Measurements from ENCODE around the gene AUTS2. TPM values are rescaled to one million over a fixed set of nuclear protein-coding genes. Genes with fewer than 3 reads are reported as not detected.

The AUTS2 gene
- total and polyA plus RNA-seq, 2 of the 8 experiments (the other 6 are each of a cell fraction or from before 2014, with no cell fraction given), result 25.9 to 101 TPM

GRCh38 chr7:70778585-70778984 lies 1180.3 kb downstream of the AUTS2 start:
- CTCF ChIA-PET (ENCODE audit: partially characterized antibody), result interaction anchor here (0.7 to 2.0 kb wide), 5 partner anchors 10 to 162 kb away, joined by 3 to 6 read pairs (median 4); no protein-coding TSS in a partner anchor
- WGBS, 2 experiments (ENCODE audit: extremely low coverage in 1 of 2, insufficient coverage in 1 of 2, insufficient read length in 1 of 2, insufficient replicate concordance in 2 of 2, low coverage in 1 of 2, low lambda C conversion rate in 2 of 2, missing lambda C conversion rate in 1 of 2), result 83% methylated on average over 3 of the region's 3 CpGs; no CpG with 5 or more reads in 1 of the 2 experiments
- no peak overlapping the region for H3K9ac ChIP-seq (replicated peaks in 1 of 4; ENCODE audit: extremely low read depth in 1 of 4, low read depth in 3 of 4, low read length in 3 of 4)
- TF ChIP-seq E2F6 (IDR thresholded peaks at IDR 0.05) (no peak), EZH2 (IDR thresholded peaks at IDR 0.05; ENCODE audit: low read depth, low read length, severe bottlenecking) (no peak)

More at GRCh38 chr7:70778585-70778984, 1180.3 kb downstream of the AUTS2 start:
- Histone ChIP-seq H3K4me3 (ENCODE audit: extremely low read depth in 1 of 4, insufficient read depth in 2 of 4, low read depth in 3 of 4, low read length in 4 of 4) (no peak overlapping the region), H4K91ac (replicated peaks; ENCODE audit: insufficient read length, low read length) (no peak overlapping the region), H3K4me1 (replicated peaks in 1 of 4; ENCODE audit: control insufficient read depth in 3 of 4, insufficient read depth in 4 of 4, low read length in 3 of 4) (peaks cover 0 to under 1% (median 0%) of the 10 kb centered on the region in 4 experiments; a peak in 1 of 7 replicates), H3K56ac (replicated peaks; ENCODE audit: insufficient read length, low read depth, low read length) (no peak overlapping the region), H4K8ac (ENCODE audit: extremely low read depth, insufficient read depth, low read length) (no peak overlapping the region), H4K20me1 (replicated peaks in 1 of 2; ENCODE audit: control insufficient read depth in 1 of 2, insufficient read depth in 2 of 2, low read length in 2 of 2) (peaks cover 5 to 7% of the 10 kb centered on the region in 2 experiments), H3K18ac (ENCODE audit: extremely low read depth, low read length) (no peak overlapping the region), H2AFZ (ENCODE audit: low read length) (no peak overlapping the region), H3K79me1 (ENCODE audit: low read depth, low read length) (peaks cover 2% of the 10 kb centered on the region; the same call in 1 of the 2 replicates), H3K14ac (ENCODE audit: insufficient read length) (no peak overlapping the region), H3K4ac (replicated peaks; ENCODE audit: insufficient read length, low read depth, low read length) (no peak overlapping the region), H2BK12ac (ENCODE audit: low read depth, low read length) (no peak overlapping the region), H4K5ac (ENCODE audit: insufficient read length, low read depth, low read length) (no peak overlapping the region), H3K27me3 (replicated peaks in 1 of 4; ENCODE audit: control insufficient read depth in 3 of 4, extremely low read depth in 1 of 4, insufficient read depth in 3 of 4, low read length in 3 of 4) (no peaks in the 10 kb centered on the region), H2BK15ac (ENCODE audit: low read length) (no peak overlapping the region), H3K9me3 (ENCODE audit: insufficient read depth in 2 of 2, low read depth in 1 of 2, low read length in 1 of 2) (no peaks in the 10 kb centered on the region), H2BK5ac (ENCODE audit: low read depth, low read length) (no peak overlapping the region), H2BK20ac (ENCODE audit: low read length) (no peak overlapping the region), H3K36me3 (ENCODE audit: control insufficient read depth in 2 of 4, insufficient read depth in 4 of 4, low read length in 3 of 4) (peaks cover 56 to 93% (median 73%) of the 10 kb centered on the region in 4 experiments), H3K27ac (ENCODE audit: low read depth, low read length) (no peak overlapping the region), H3K4me2 (ENCODE audit: insufficient read depth in 1 of 2, low read depth in 2 of 2, low read length in 2 of 2) (no peak overlapping the region), H2AK5ac (ENCODE audit: low read depth, low read length) (no peak overlapping the region), H3K23me2 (ENCODE audit: low read depth, low read length) (no peaks in the 10 kb centered on the region), H2BK120ac (replicated peaks; ENCODE audit: low read depth, low read length) (no peak overlapping the region), H3K79me2 (ENCODE audit: control insufficient read depth in 1 of 2, insufficient read depth in 2 of 2, low read length in 2 of 2) (peaks cover 0 to 9% of the 10 kb centered on the region in 2 experiments; a peak in 2 of 4 replicates), H3K23ac (ENCODE audit: insufficient read length) (no peak overlapping the region)
- POLR2A ChIA-PET (ENCODE audit: partially characterized antibody), result no interaction called here
- FAIRE-seq (no peak), DNase-seq (ENCODE audit: low read depth in 1 of 2, low spot score in 2 of 2) (no peak)
